Nephron (organoid): ENCODE results near the gene PPP1R3F.

Experiments used
- H3K27ac Mint-ChIP-seq, 3 experiments: 2 replicates each; pipeline ENCODE4 v1.8.0; 2020; ENCODE audit warnings: mixed read lengths in 3 of 3, mild to moderate bottlenecking in 2 of 3, moderate library complexity in 1 of 3
- H3K27me3 Mint-ChIP-seq: 2 replicates; pipeline ENCODE4 v1.8.0; 2021; ENCODE audit warnings: low read depth, mild to moderate bottlenecking, moderate library complexity, mixed read lengths
- H3K36me3 Mint-ChIP-seq: 2 replicates; pipeline ENCODE4 v1.8.0; 2020; ENCODE audit warnings: low read depth, mixed read lengths
- H3K4me1 Mint-ChIP-seq: 2 replicates; pipeline ENCODE4 v1.8.0; 2020; ENCODE audit warnings: mixed read lengths
- H3K4me3 Mint-ChIP-seq, 3 experiments: 2 replicates each; pipeline ENCODE4 v1.8.0; 2020; ENCODE audit warnings: mild to moderate bottlenecking in 3 of 3, mixed read lengths in 3 of 3, moderate library complexity in 2 of 3
- H3K9me3 Mint-ChIP-seq: 2 replicates; pipeline ENCODE4 v1.8.0; 2020; ENCODE audit warnings: mixed read lengths
- CTCF ChIP-seq, 3 experiments: fragments of 200-600 bp; sonication (generic); IDR thresholded peaks; one replicate each; pipeline ENCODE4 v1.5.0; 2021; ENCODE audit warnings: antibody characterized with exemption in 3 of 3; ENCODE audit not compliant: unreplicated experiment in 3 of 3

Gene PPP1R3F

GRCh38 chrX:49250578-49250977 lies 19.0 kb upstream of the PPP1R3F start:
- H3K27ac Mint-ChIP-seq: no peak overlapping the region
- no peak overlapping the region for H3K4me3 Mint-ChIP-seq
- peaks cover 9% of the 10 kb centered on the region for H3K9me3 Mint-ChIP-seq
- H3K4me1 Mint-ChIP-seq: no peaks in the 10 kb centered on the region
- peaks cover 2% of the 10 kb centered on the region for H3K36me3 Mint-ChIP-seq
- no peak for TF ChIP-seq CTCF (IDR thresholded peaks at IDR 0.05; ENCODE audit: unreplicated experiment in 3 of 3)
- H3K27me3 Mint-ChIP-seq: no peaks in the 10 kb centered on the region

GRCh38 chrX:49251325-49251724 lies 18.3 kb upstream of the PPP1R3F start:
- TF ChIP-seq CTCF (IDR thresholded peaks at IDR 0.05; ENCODE audit: unreplicated experiment in 3 of 3): no peak
- Mint-ChIP-seq H3K4me3 (no peak overlapping the region), H3K27me3 (no peaks in the 10 kb centered on the region), H3K9me3 (peaks cover 9% of the 10 kb centered on the region), H3K27ac (no peak overlapping the region), H3K4me1 (no peaks in the 10 kb centered on the region), H3K36me3 (no peaks in the 10 kb centered on the region)

- no peaks in the 10 kb centered on the region for H3K36me3 Mint-ChIP-seq
- no peaks in the 10 kb centered on the region for H3K27me3 Mint-ChIP-seq
- H3K4me3 Mint-ChIP-seq: no peak overlapping the region
- no peaks in the 10 kb centered on the region for H3K4me1 Mint-ChIP-seq
- peaks cover 15% of the 10 kb centered on the region for H3K9me3 Mint-ChIP-seq
- no peak for TF ChIP-seq CTCF (IDR thresholded peaks at IDR 0.05; ENCODE audit: unreplicated experiment in 3 of 3)
- H3K27ac Mint-ChIP-seq: no peak overlapping the region
Measured at GRCh38 chrX:49254639-49255038, 15.0 kb upstream of the PPP1R3F start.

GRCh38 chrX:49256268-49256995 lies 13.2 kb upstream of the PPP1R3F start:
- H3K4me3 Mint-ChIP-seq: no peak overlapping the region
- H3K36me3 Mint-ChIP-seq: no peaks in the 10 kb centered on the region
- H3K4me1 Mint-ChIP-seq: no peaks in the 10 kb centered on the region
- no peak overlapping the region for H3K27ac Mint-ChIP-seq
- H3K9me3 Mint-ChIP-seq: peaks cover 17% of the 10 kb centered on the region
- no peaks in the 10 kb centered on the region for H3K27me3 Mint-ChIP-seq
- TF ChIP-seq CTCF (IDR thresholded peaks at IDR 0.05; ENCODE audit: unreplicated experiment in 3 of 3): no peak

- Mint-ChIP-seq H3K27me3 (no peaks in the 10 kb centered on the region), H3K9me3 (peaks cover 23% of the 10 kb centered on the region), H3K4me1 (no peaks in the 10 kb centered on the region), H3K27ac (no peak overlapping the region), H3K4me3 (no peak overlapping the region), H3K36me3 (no peaks in the 10 kb centered on the region)
- TF ChIP-seq CTCF (IDR thresholded peaks at IDR 0.05; ENCODE audit: unreplicated experiment in 3 of 3): no peak
Measured at GRCh38 chrX:49257074-49257790, 12.4 kb upstream of the PPP1R3F start.
